H1 (cell line): ENCODE measurements around the gene RERG. TPM values are rescaled to one million over a fixed set of nuclear protein-coding genes. Genes with fewer than 3 reads are reported as not detected.

Experiments
- CTCF ChIA-PET: fragments of 300-600 bp; sonication (Branson Sonifier 250); formaldehyde crosslinking; loops from one replicate; lab custom pipeline; 2021; ENCODE audit not compliant: partially characterized antibody; lab: Charles Lee
- POLR2A ChIA-PET: fragments of 300-600 bp; sonication (Branson Sonifier 250); formaldehyde crosslinking; loops from one replicate; lab custom pipeline; 2021; ENCODE audit warnings: inconsistent platforms; ENCODE audit not compliant: partially characterized antibody; lab: Charles Lee
- DNase-seq, 2 experiments: peaks; one replicate each; pipeline versions ENCODE4 v3.0.0 to v3.0.0-alpha.2; 2010 to 2022; ENCODE audit warnings: low spot score in 2 of 2, low read depth in 1 of 2, mixed read lengths in 1 of 2
- FAIRE-seq: peaks from 2 replicates; lab custom pipeline; 2011; peaks lifted over from hg19 to GRCh38; lab: Jason Lieb, UNC
- H2AFZ ChIP-seq: 2 replicates; pipeline ENCODE4 v1.8.1; 2012; ENCODE audit warnings: low read length, inconsistent platforms
- H2AK5ac ChIP-seq: 2 replicates; pipeline ENCODE4 v1.6.1; 2013; ENCODE audit warnings: low read depth, low read length
- H2BK120ac ChIP-seq: replicated peaks from 2 replicates; pipeline ENCODE3; 2013; ENCODE audit warnings: low read depth, low read length, inconsistent platforms
- H2BK12ac ChIP-seq: 2 replicates; pipeline ENCODE4 v1.6.1; 2013; ENCODE audit warnings: low read depth, low read length
- H2BK15ac ChIP-seq: 2 replicates; pipeline ENCODE4 v1.6.1; 2013; ENCODE audit warnings: low read length
- H2BK20ac ChIP-seq: 2 replicates; pipeline ENCODE4 v1.6.1; 2013; ENCODE audit warnings: low read length
- H2BK5ac ChIP-seq: 2 replicates; pipeline ENCODE4 v1.6.1; 2013; ENCODE audit warnings: low read depth, low read length
- H3K14ac ChIP-seq: 2 replicates; pipeline ENCODE4 v1.6.1; 2013; ENCODE audit warnings: inconsistent platforms; ENCODE audit not compliant: insufficient read length
- H3K18ac ChIP-seq: 2 replicates; pipeline ENCODE4 v1.6.1; 2013; ENCODE audit warnings: low read length; ENCODE audit errors: extremely low read depth
- H3K23ac ChIP-seq: 2 replicates; pipeline ENCODE4 v1.6.1; 2013; ENCODE audit warnings: inconsistent platforms; ENCODE audit not compliant: insufficient read length
- H3K23me2 ChIP-seq: 2 replicates; pipeline ENCODE4 v1.6.1; 2013; ENCODE audit warnings: low read depth, low read length
- H3K27ac ChIP-seq: 2 replicates; pipeline ENCODE4 v1.6.1; 2011; ENCODE audit warnings: low read depth, low read length, inconsistent platforms
- H3K27me3 ChIP-seq, 4 experiments: replicated peaks in 1 of 4; 1 replicate in 1 of 4; 2 replicates in 3 of 4; pipeline versions ENCODE4 v1.6.1 to v1.8.1; 2011 to 2013; ENCODE audit warnings: low read length in 3 of 4, mild to moderate bottlenecking in 3 of 4, inconsistent platforms in 2 of 4, mixed read lengths in 2 of 4, moderate library complexity in 1 of 4; ENCODE audit not compliant: control insufficient read depth in 3 of 4, insufficient read depth in 3 of 4; ENCODE audit errors: extremely low read depth in 1 of 4
- H3K36me3 ChIP-seq, 4 experiments: 2 replicates each; pipeline versions ENCODE4 v1.6.1 to v1.8.1; 2011 to 2013; ENCODE audit warnings: mild to moderate bottlenecking in 4 of 4, low read length in 3 of 4, moderate library complexity in 2 of 4, control low read depth in 1 of 4, inconsistent platforms in 1 of 4; ENCODE audit not compliant: insufficient read depth in 4 of 4, control insufficient read depth in 2 of 4
- H3K4ac ChIP-seq: replicated peaks from 2 replicates; pipeline ENCODE3; 2013; ENCODE audit warnings: low read length, low read depth, mixed read lengths, inconsistent platforms; ENCODE audit not compliant: insufficient read length
- H3K4me1 ChIP-seq, 4 experiments: replicated peaks in 1 of 4; 1 replicate in 1 of 4; 2 replicates in 3 of 4; pipeline versions ENCODE4 v1.6.1 to v1.8.1; 2011 to 2013; ENCODE audit warnings: low read length in 3 of 4, inconsistent platforms in 2 of 4, mixed read lengths in 1 of 4; ENCODE audit not compliant: insufficient read depth in 4 of 4, control insufficient read depth in 3 of 4
- H3K4me2 ChIP-seq, 2 experiments: 2 replicates each; pipeline versions ENCODE4 v1.6.1 to v1.8.1; 2011 to 2013; ENCODE audit warnings: low read depth in 2 of 2, low read length in 2 of 2, control low read depth in 1 of 2, inconsistent platforms in 1 of 2, mild to moderate bottlenecking in 1 of 2; ENCODE audit not compliant: insufficient read depth in 1 of 2
- H3K4me3 ChIP-seq, 4 experiments: fragments of 200-600, 300-600 bp in 1 of 4; sonication (generic), shearing (Covaris generic), sonication (Bioruptor Twin) in 1 of 4; 2 replicates each; pipeline versions ENCODE4 v1.5.1 to v1.8.1; 2011 to 2016; ENCODE audit warnings: low read length in 4 of 4, low read depth in 3 of 4, control low read depth in 2 of 4, inconsistent platforms in 2 of 4, mild to moderate bottlenecking in 2 of 4, mixed read lengths in 1 of 4, moderate library complexity in 1 of 4; ENCODE audit not compliant: insufficient read depth in 2 of 4; ENCODE audit errors: extremely low read depth in 1 of 4
- H3K56ac ChIP-seq: replicated peaks from 2 replicates; pipeline ENCODE3; 2013; ENCODE audit warnings: low read depth, mild to moderate bottlenecking, mixed read lengths, low read length, inconsistent platforms; ENCODE audit not compliant: insufficient read length
- H3K79me1 ChIP-seq: 2 replicates; pipeline ENCODE4 v1.6.1; 2013; ENCODE audit warnings: low read depth, low read length, control low read depth
- H3K79me2 ChIP-seq, 2 experiments: 2 replicates each; pipeline versions ENCODE4 v1.6.1 to v1.8.1; 2012 to 2013; ENCODE audit warnings: low read length in 2 of 2, mild to moderate bottlenecking in 2 of 2, inconsistent platforms in 1 of 2; ENCODE audit not compliant: insufficient read depth in 2 of 2, control insufficient read depth in 1 of 2
- H3K9ac ChIP-seq, 4 experiments: replicated peaks in 1 of 4; 1 replicate in 1 of 4; 2 replicates in 3 of 4; pipeline versions ENCODE4 v1.6.1 to v1.8.1; 2011 to 2013; ENCODE audit warnings: low read depth in 3 of 4, low read length in 3 of 4, control low read depth in 2 of 4, mild to moderate bottlenecking in 2 of 4, moderate library complexity in 2 of 4, inconsistent platforms in 1 of 4; ENCODE audit errors: extremely low read depth in 1 of 4
- H3K9me3 ChIP-seq, 2 experiments: 2 replicates each; pipeline versions ENCODE4 v1.6.1 to v1.8.1; 2012 to 2013; ENCODE audit warnings: mild to moderate bottlenecking in 2 of 2, moderate library complexity in 2 of 2, control low read depth in 1 of 2, inconsistent platforms in 1 of 2, low read depth in 1 of 2, low read length in 1 of 2, mixed read lengths in 1 of 2; ENCODE audit not compliant: insufficient read depth in 2 of 2
- H4K20me1 ChIP-seq, 2 experiments: replicated peaks in 1 of 2; 2 replicates each; pipeline versions ENCODE3 to v1.8.1; 2011 to 2013; ENCODE audit warnings: inconsistent platforms in 2 of 2, low read length in 2 of 2, mild to moderate bottlenecking in 1 of 2; ENCODE audit not compliant: insufficient read depth in 2 of 2, control insufficient read depth in 1 of 2
- H4K5ac ChIP-seq: 2 replicates; pipeline ENCODE4 v1.6.1; 2013; ENCODE audit warnings: low read length, low read depth, mixed read lengths, inconsistent platforms; ENCODE audit not compliant: insufficient read length
- H4K8ac ChIP-seq: 2 replicates; pipeline ENCODE4 v1.8.0; 2013; ENCODE audit warnings: mild to moderate bottlenecking, moderate library complexity, low read length, inconsistent platforms; ENCODE audit not compliant: insufficient read depth; ENCODE audit errors: extremely low read depth
- H4K91ac ChIP-seq: replicated peaks from 2 replicates; pipeline ENCODE3; 2013; ENCODE audit warnings: low read length, mixed read lengths, inconsistent platforms; ENCODE audit not compliant: insufficient read length
- MAFK ChIP-seq: IDR thresholded peaks from 2 replicates; pipeline ENCODE4 v1.6.1; 2012; ENCODE audit warnings: low read depth, mild to moderate bottlenecking, improper control_type of control experiment, low read length
- RAD21 ChIP-seq, 2 experiments: IDR thresholded peaks in 1 of 2; conservative IDR thresholded peaks in 1 of 2; 2 replicates each; pipeline ENCODE4 v1.6.1; 2011; ENCODE audit warnings: low read depth in 2 of 2, low read length in 2 of 2, improper control_type of control experiment in 1 of 2, inconsistent platforms in 1 of 2, mild to moderate bottlenecking in 1 of 2, moderate library complexity in 1 of 2
- RFX5 ChIP-seq: IDR thresholded peaks from 2 replicates; pipeline ENCODE4 v1.6.1; 2011; ENCODE audit warnings: low read depth, low read length, improper control_type of control experiment, borderline replicate concordance
- WGBS, 2 experiments: shearing (Covaris generic) in 1 of 2; methylation state at CpG; one replicate each; pipeline versions ENCODE4 v1.1.6 to v1.1.7; 2013 to 2015; ENCODE audit warnings: low lambda C conversion rate in 2 of 2, mixed read lengths in 2 of 2, inconsistent platforms in 1 of 2, low coverage in 1 of 2, missing lambda C conversion rate in 1 of 2; ENCODE audit not compliant: insufficient replicate concordance in 2 of 2, insufficient coverage in 1 of 2, insufficient read length in 1 of 2; ENCODE audit errors: extremely low coverage in 1 of 2, missing lambda C conversion rate in 1 of 2; 5-methylcytosine and 5-hydroxymethylcytosine counted together
- polyA plus RNA-seq, 7 experiments: library from polyadenylated mRNA; depleted of rRNA in 3 of 7; stranded (reverse) in 5 of 7; unstranded in 2 of 7; fragments of >200 nt in 5 of 7; fragments of 200-250 nt in 2 of 7; gene quantifications; 1 replicate in 5 of 7; 2 replicates in 1 of 7; 4 replicates in 1 of 7; pipeline versions ENCODE4 v1.2.1 to v1.2.3, GENCODE V29; 2011 to 2013; ENCODE audit warnings: missing spikeins in 2 of 7, mixed read lengths in 2 of 7
- total RNA-seq: library from RNA; stranded (reverse); fragmentation: NEBNext Ultra II Directional; extraction: Animal tissue kit (Norgen Biotek cat#: 25700); gene quantifications from 2 replicates; pipeline ENCODE4 v1.2.1, GENCODE V29; 2021

Gene RERG
- total and polyA plus RNA-seq, 2 of the 8 experiments (the other 6 are each of a cell fraction or from before 2014, with no cell fraction given): 0.12 to 0.86 TPM

- Histone ChIP-seq H3K56ac (no peak overlapping the region), H2BK5ac (no peak overlapping the region), H4K5ac (no peak overlapping the region), H3K23me2 (no peaks in the 10 kb centered on the region), H4K91ac (no peak overlapping the region), H3K27ac (no peak overlapping the region), H3K27me3 (no peaks in the 10 kb centered on the region), H2BK12ac (no peak overlapping the region), H3K14ac (no peak overlapping the region), H3K23ac (no peak overlapping the region), H2AK5ac (no peak overlapping the region), H3K4me2 (no peak overlapping the region), H3K4me1 (no peaks in the 10 kb centered on the region), H2AFZ (no peak overlapping the region), H3K9ac (no peak overlapping the region), H2BK20ac (no peak overlapping the region), H4K20me1 (no peaks in the 10 kb centered on the region), H3K79me1 (no peaks in the 10 kb centered on the region), H2BK15ac (no peak overlapping the region), H3K9me3 (no peaks in the 10 kb centered on the region), H3K4ac (no peak overlapping the region), H2BK120ac (no peak overlapping the region), H3K79me2 (no peaks in the 10 kb centered on the region), H3K36me3 (no peaks in the 10 kb centered on the region), H3K18ac (no peak overlapping the region), H3K4me3 (no peak overlapping the region), H4K8ac (no peak overlapping the region)
- FAIRE-seq: no peak
- TF ChIP-seq RFX5 (no peak), MAFK (no peak), RAD21 (IDR thresholded peaks at IDR 0.05 in 1 of 2, conservative IDR thresholded peaks at IDR 0.05 in 1 of 2; ENCODE audit: low read depth in 2 of 2, low read length in 2 of 2) (no peak)
- ChIA-PET POLR2A (no interaction called here), CTCF (interaction anchor here (1.4 kb wide), 1 partner anchor 9 kb away, joined by 6 read pairs; no protein-coding TSS in a partner anchor)
- DNase-seq: no peak
- WGBS, 2 experiments: 92% methylated on average over 4 of the region's 4 CpGs; no CpG with 5 or more reads in 1 of the 2 experiments
Observed at GRCh38 chr12:15184484-15184883, 36.7 kb downstream of the RERG start.
